Suprapubic skin (tissue), 4 donors: Measurements from ENCODE around the gene BICC1.

ENCODE experiments used
- POLR2A ChIP-seq, 2 donors: fragments of 450-650 bp; IDR thresholded peaks; one replicate each; pipeline ENCODE4 v1.6.1; 2017; ENCODE audit warnings: antibody characterized with exemption in 2 of 2, mild to moderate bottlenecking in 2 of 2, moderate library complexity in 2 of 2
- POLR2AphosphoS5 ChIP-seq, 3 donors: sonication (generic); formaldehyde crosslinking; IDR thresholded peaks; one replicate each; pipeline ENCODE4 v1.6.1; 2017; ENCODE audit warnings: antibody characterized with exemption in 3 of 3
- TF ChIP-seq, protein P1 (sequence below), 2 donors: fragments of 200-600 bp in 1 of 2; fragments of 450-650 bp in 1 of 2; sonication (generic) in 1 of 2; IDR thresholded peaks; one replicate each; pipeline ENCODE4 v1.5.1; 2016 to 2019; ENCODE audit warnings: antibody characterized with exemption in 2 of 2, mild to moderate bottlenecking in 1 of 2, moderate library complexity in 1 of 2

DNA sequence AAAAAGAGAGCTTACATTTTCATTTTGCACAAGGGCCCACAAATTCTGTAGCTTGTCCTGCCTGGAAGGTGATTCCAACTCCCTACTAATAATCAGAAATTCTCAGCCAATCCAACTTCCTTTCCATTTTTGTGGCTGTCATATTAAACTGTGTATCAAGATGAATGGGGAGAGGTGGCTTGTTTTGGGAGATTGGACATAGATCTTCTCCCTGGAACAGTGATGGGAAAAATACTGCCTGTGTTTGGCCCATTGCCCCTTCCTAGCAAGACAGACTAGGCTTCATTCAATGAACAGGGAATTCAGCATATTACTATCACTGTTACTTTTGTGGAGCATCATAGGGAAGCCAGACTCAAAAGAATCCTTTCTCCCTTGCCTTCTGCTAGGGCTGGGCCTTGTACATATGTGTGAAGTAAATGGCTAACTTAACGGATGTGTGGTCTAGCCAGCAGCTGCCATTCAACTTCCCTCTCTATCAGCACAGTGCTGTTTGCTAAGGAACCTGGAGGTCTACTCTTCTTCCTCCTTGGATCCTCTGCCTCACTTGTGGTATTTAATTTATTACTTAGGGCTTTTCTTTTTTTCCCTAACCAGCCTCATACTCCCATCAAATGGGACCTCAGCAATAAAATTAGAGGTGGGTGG, 326.0 kb downstream of the BICC1 start:
- TF ChIP-seq POLR2A (IDR thresholded peaks at IDR 0.05) (no peak), POLR2AphosphoS5 (IDR thresholded peaks at IDR 0.05) (no peak)
- TF ChIP-seq, protein P1, sequence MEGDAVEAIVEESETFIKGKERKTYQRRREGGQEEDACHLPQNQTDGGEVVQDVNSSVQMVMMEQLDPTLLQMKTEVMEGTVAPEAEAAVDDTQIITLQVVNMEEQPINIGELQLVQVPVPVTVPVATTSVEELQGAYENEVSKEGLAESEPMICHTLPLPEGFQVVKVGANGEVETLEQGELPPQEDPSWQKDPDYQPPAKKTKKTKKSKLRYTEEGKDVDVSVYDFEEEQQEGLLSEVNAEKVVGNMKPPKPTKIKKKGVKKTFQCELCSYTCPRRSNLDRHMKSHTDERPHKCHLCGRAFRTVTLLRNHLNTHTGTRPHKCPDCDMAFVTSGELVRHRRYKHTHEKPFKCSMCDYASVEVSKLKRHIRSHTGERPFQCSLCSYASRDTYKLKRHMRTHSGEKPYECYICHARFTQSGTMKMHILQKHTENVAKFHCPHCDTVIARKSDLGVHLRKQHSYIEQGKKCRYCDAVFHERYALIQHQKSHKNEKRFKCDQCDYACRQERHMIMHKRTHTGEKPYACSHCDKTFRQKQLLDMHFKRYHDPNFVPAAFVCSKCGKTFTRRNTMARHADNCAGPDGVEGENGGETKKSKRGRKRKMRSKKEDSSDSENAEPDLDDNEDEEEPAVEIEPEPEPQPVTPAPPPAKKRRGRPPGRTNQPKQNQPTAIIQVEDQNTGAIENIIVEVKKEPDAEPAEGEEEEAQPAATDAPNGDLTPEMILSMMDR (IDR thresholded peaks at IDR 0.05) = no peak
